ENCODE measurements around the gene KRT84. TPM values are rescaled to one million over a fixed set of nuclear protein-coding genes. Genes with fewer than 3 reads are reported as not detected.

KRT84 gene
- total RNA-seq, 1 donor from 2014 or later = not detected

DNA sequence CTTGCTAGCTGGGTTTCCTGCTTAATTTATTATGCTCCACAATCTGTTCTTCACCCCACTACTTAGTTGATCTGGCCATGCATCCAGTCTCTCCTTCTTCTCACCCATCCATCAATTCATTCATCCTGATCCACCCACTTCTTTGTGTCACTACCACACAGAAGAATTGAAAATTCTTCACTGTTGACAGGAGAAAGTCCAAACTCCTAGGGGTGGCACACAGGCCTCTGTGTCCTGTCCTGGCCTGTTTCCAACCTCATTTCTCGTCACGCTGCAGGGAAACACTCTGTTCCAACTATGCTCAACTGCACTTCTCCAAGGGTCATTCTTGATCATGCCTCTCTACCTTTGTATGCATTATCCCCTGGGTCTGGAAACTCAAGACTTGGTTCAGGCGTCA lies 53.6 kb downstream of the KRT84 start:
- TF ChIP-seq CTCF (IDR thresholded peaks at IDR 0.05) = no peak
- Histone ChIP-seq H3K27ac (no peak overlapping the region), H3K4me3 (no peak overlapping the region), H3K27me3 (no peaks in the 10 kb centered on the region), H3K9me3 (peaks cover 6 to 9% of the 10 kb centered on the region in 2 donors), H3K4me1 (peaks cover 3 to 6% of the 10 kb centered on the region in 2 donors), H3K36me3 (no peaks in the 10 kb centered on the region)
- intact Hi-C loops (cut with DNase I) = no loop called here
- no peak for DNase-seq (ENCODE audit: low spot score in 2 of 2)

GRCh38 chr12:52331039-52331438 lies 54.4 kb downstream of the KRT84 start:
- Histone ChIP-seq H3K4me3 (no peak overlapping the region), H3K27me3 (no peaks in the 10 kb centered on the region), H3K9me3 (peaks cover 0 to 4% of the 10 kb centered on the region in 2 donors), H3K36me3 (no peaks in the 10 kb centered on the region), H3K4me1 (peaks cover 7% of the 10 kb centered on the region in 2 donors), H3K27ac (no peak overlapping the region)
- intact Hi-C loops (cut with DNase I) = no loop called here
- no peak for TF ChIP-seq CTCF (IDR thresholded peaks at IDR 0.05)
- no peak for DNase-seq (ENCODE audit: low spot score in 2 of 2)

DNA sequence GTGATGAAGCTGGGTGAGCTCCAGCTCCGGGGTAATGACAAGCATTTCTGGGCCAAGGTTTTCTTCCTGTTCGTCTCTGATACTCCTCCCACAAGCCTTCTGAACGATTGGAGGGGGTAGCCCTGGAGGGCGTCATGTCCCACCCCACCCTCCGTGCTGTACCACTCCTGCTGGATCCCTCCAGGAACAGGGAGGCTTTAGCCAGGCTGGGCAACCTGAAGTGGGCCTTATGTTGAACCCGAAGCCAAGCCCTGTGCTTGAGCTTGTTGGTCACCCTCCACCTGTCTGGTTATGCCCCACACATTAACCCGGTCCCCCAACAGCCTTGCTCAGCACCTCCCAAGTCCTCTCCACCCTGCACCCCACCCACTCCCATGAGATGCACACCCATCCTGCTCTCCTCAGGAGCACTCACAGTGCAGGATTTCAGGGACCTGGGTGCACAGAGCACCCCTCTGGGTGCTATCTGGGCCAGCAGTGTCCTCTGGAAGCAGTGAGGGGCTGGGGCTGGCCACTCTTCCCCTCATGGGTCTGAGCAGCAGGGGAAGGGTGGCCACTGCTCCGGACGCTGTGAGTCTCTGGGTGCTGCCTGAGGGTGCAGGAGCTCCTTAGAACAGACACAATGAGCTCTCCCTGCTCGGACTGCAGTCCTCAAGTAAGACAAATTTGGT lies 57.5 kb downstream of the KRT84 start:
- Histone ChIP-seq H3K4me1 (peaks cover 7% of the 10 kb centered on the region in 2 donors), H3K9me3 (no peaks in the 10 kb centered on the region), H3K27me3 (no peaks in the 10 kb centered on the region), H3K36me3 (no peaks in the 10 kb centered on the region), H3K4me3 (no peak overlapping the region), H3K27ac (no peak overlapping the region)
- TF ChIP-seq CTCF (IDR thresholded peaks at IDR 0.05) = no peak
- intact Hi-C loops (cut with DNase I) = loop anchor here (1.0 to 5.0 kb wide), 3 partner anchors 47 to 171 kb away; no protein-coding TSS in a partner anchor
- DNase-seq (ENCODE audit: low spot score in 2 of 2) = no peak

Other genes starting within 250 kb of the KRT84 start
- not detected for gene KRT80, start 193.6 kb downstream of the KRT84 start, total RNA-seq
- 153 TPM for gene KRT7, start 152.4 kb downstream of the KRT84 start, total RNA-seq
- 0.96 TPM for gene KRT86, start 111.0 kb downstream of the KRT84 start, total RNA-seq
- not detected for gene KRT81, start 94.1 kb downstream of the KRT84 start, total RNA-seq
- not detected for gene KRT83, start 64.3 kb downstream of the KRT84 start, total RNA-seq
- gene KRT85, start 18.2 kb downstream of the KRT84 start, total RNA-seq = not detected
- gene KRT82, start 20.7 kb upstream of the KRT84 start, total RNA-seq = not detected
- not detected for gene KRT75, start 48.7 kb upstream of the KRT84 start, total RNA-seq
- 0.32 TPM for gene KRT6B, start 66.5 kb upstream of the KRT84 start, total RNA-seq
- not detected for gene KRT6C, start 88.2 kb upstream of the KRT84 start, total RNA-seq
- gene KRT6A, start 107.6 kb upstream of the KRT84 start, total RNA-seq = 3.4 TPM
- 1.6 TPM for gene KRT5, start 134.7 kb upstream of the KRT84 start, total RNA-seq
- not detected for gene KRT71, start 167.5 kb upstream of the KRT84 start, total RNA-seq
- not detected for gene KRT74, start 188.2 kb upstream of the KRT84 start, total RNA-seq
- gene KRT72, start 215.8 kb upstream of the KRT84 start, total RNA-seq = not detected
- gene KRT73, start 232.9 kb upstream of the KRT84 start, total RNA-seq = not detected

Measured in ascending aorta (tissue), 2 donors.